Activated CD8-positive, alpha-beta T cell treated with anti-CD3 and anti-CD28 coated beads for 36 hours (primary cell): ENCODE results near the gene DCAF4. TPM values are rescaled to one million over a fixed set of nuclear protein-coding genes. Genes with fewer than 3 reads are reported as not detected.
A peak's percentile ranks its signal among the peaks of the same experiment; 100 is the strongest.
"Not testable (repeated sequence)": the region's sequence is repeated elsewhere in the genome, so short reads cannot be mapped to it uniquely, and the experiment has no call there.

Experiments used
- ATAC-seq: fragments of 200-7000 bp; cut with Tn5 transposase; one replicate; pipeline ENCODE4 v1.10.0; 2021; ENCODE audit warnings: mild to moderate bottlenecking, moderate library complexity
- CTCF ChIA-PET: fragments of 350-600 bp; sonication (Branson Sonifier 250); formaldehyde crosslinking; loops from one replicate; lab custom pipeline; 2021; ENCODE audit warnings: antibody characterized with exemption; lab: Charles Lee
- POLR2A ChIA-PET: fragments of 350-600 bp; sonication (Branson Sonifier 250); formaldehyde crosslinking; loops from one replicate; lab custom pipeline; 2021; ENCODE audit warnings: antibody characterized with exemption; lab: Charles Lee
- DNase-seq: peaks from one replicate; pipeline ENCODE4 v3.0.0-alpha.2; 2020
- H3K27ac Mint-ChIP-seq: one replicate; pipeline ENCODE4 v1.8.0; 2021; ENCODE audit warnings: mild to moderate bottlenecking, mixed read lengths
- H3K27me3 Mint-ChIP-seq: one replicate; pipeline ENCODE4 v1.8.0; 2021; ENCODE audit warnings: mixed read lengths
- H3K36me3 Mint-ChIP-seq: one replicate; pipeline ENCODE4 v1.8.0; 2021; ENCODE audit warnings: low read depth, mixed read lengths
- H3K4me1 Mint-ChIP-seq: one replicate; pipeline ENCODE4 v1.8.0; 2021; ENCODE audit warnings: low read depth, mixed read lengths
- H3K4me3 Mint-ChIP-seq: one replicate; pipeline ENCODE4 v1.8.0; 2021; ENCODE audit warnings: mild to moderate bottlenecking, moderate library complexity, mixed read lengths
- H3K9me3 Mint-ChIP-seq: one replicate; pipeline ENCODE4 v1.8.0; 2021; ENCODE audit warnings: mixed read lengths
- CTCF ChIP-seq: fragments of 200-600 bp; IDR thresholded peaks from one replicate; pipeline ENCODE4 v1.8.0; 2022; ENCODE audit warnings: antibody characterized with exemption, mild to moderate bottlenecking
- intact Hi-C: fragments of 100-400 bp; cut with micrococcal nuclease; formaldehyde crosslinking; loops from one replicate; pipeline ENCODE4 v1.10.0; 2022
- total RNA-seq, 2 experiments: library from RNA; stranded (reverse); gene quantifications; one replicate each; pipeline ENCODE4 v1.2.3, GENCODE V29; 2021

Gene DCAF4
- total RNA-seq, 2 experiments from 2014 or later = 17.9 to 19.4 TPM

- ChIA-PET POLR2A (interaction anchor here (1.8 to 1.9 kb wide), 2 partner anchors 10 to 14 kb away, joined by 4 to 5 read pairs; no protein-coding TSS in a partner anchor), CTCF (interaction anchor here (0.9 to 4.8 kb wide), 26 partner anchors 10 to 685 kb away, joined by 3 to 81 read pairs (median 4); partner anchors contain the start of genes DPF3 and RBM25)
- ATAC-seq (peak; percentile 81), DNase-seq (peak; percentile 45)
- no peak for TF ChIP-seq CTCF
- peaks cover 14% of the 10 kb centered on the region for H3K4me1 Mint-ChIP-seq
- peak overlapping the region; percentile 52 for H3K27ac Mint-ChIP-seq
- peaks cover 19% of the 10 kb centered on the region for H3K36me3 Mint-ChIP-seq
- H3K4me3 Mint-ChIP-seq = no peak overlapping the region
- H3K27me3 Mint-ChIP-seq = no peaks in the 10 kb centered on the region
- intact Hi-C loops = no loop called here
- H3K9me3 Mint-ChIP-seq = no peaks in the 10 kb centered on the region
These were observed 21.3 kb downstream of the DCAF4 start for GRCh38 chr14:72947366-72948160.

GRCh38 chr14:72948481-72949138, 22.3 kb downstream of the DCAF4 start:
- ChIA-PET CTCF (interaction anchor here (0.6 to 4.8 kb wide), 42 partner anchors 9 to 684 kb away, joined by 3 to 81 read pairs (median 4); partner anchors contain the start of genes DCAF4, DPF3 and RBM25), POLR2A (interaction anchor here (0.7 to 1.9 kb wide), 4 partner anchors 9 to 120 kb away, joined by 3 to 5 read pairs (median 4); no protein-coding TSS in a partner anchor)
- H3K27ac Mint-ChIP-seq = no peak overlapping the region

GRCh38 chr14:72952171-72952570, 25.9 kb downstream of the DCAF4 start:
- intact Hi-C loops = no loop called here
- CTCF ChIA-PET = no interaction called here
- DNase-seq = no peak
- TF ChIP-seq CTCF = no peak
- H3K27ac Mint-ChIP-seq = no peak overlapping the region
- no peak for ATAC-seq
- H3K27me3 Mint-ChIP-seq = no peaks in the 10 kb centered on the region
- H3K36me3 Mint-ChIP-seq = peaks cover 18% of the 10 kb centered on the region
- H3K4me3 Mint-ChIP-seq = no peak overlapping the region
- POLR2A ChIA-PET = interaction anchor here (1.0 kb wide), 1 partner anchor 28 kb away, joined by 5 read pairs; no protein-coding TSS in a partner anchor
- H3K9me3 Mint-ChIP-seq = no peaks in the 10 kb centered on the region
- H3K4me1 Mint-ChIP-seq = peaks cover 14% of the 10 kb centered on the region

More at GRCh38 chr14:72948481-72949138, 22.3 kb downstream of the DCAF4 start:
- ATAC-seq = no peak
- Mint-ChIP-seq H3K4me3 (no peak overlapping the region), H3K27me3 (no peaks in the 10 kb centered on the region), H3K4me1 (peaks cover 14% of the 10 kb centered on the region), H3K36me3 (peaks cover 13% of the 10 kb centered on the region), H3K9me3 (no peaks in the 10 kb centered on the region)
- intact Hi-C loops = no loop called here
- DNase-seq = peak; percentile 85
- TF ChIP-seq CTCF = peak; percentile 91

- peaks cover 21% of the 10 kb centered on the region for H3K36me3 Mint-ChIP-seq
- H3K4me1 Mint-ChIP-seq, ATAC-seq, H3K4me3 Mint-ChIP-seq, H3K9me3 Mint-ChIP-seq, intact Hi-C loops, DNase-seq, H3K27me3 Mint-ChIP-seq, H3K27ac Mint-ChIP-seq: not testable (repeated sequence)
- CTCF ChIA-PET = interaction anchor here (1.9 kb wide), 1 partner anchor 8 kb away, joined by 17 read pairs; no protein-coding TSS in a partner anchor
- POLR2A ChIA-PET = interaction anchor here (1.8 kb wide), 1 partner anchor 8 kb away, joined by 5 read pairs; no protein-coding TSS in a partner anchor
These were observed 30.5 kb downstream of the DCAF4 start for GRCh38 chr14:72956741-72957140.

- TF ChIP-seq CTCF = no peak
- no peak for ATAC-seq
- H3K27me3 Mint-ChIP-seq = no peaks in the 10 kb centered on the region
- no peak overlapping the region for H3K4me3 Mint-ChIP-seq
- H3K36me3 Mint-ChIP-seq = peaks cover 23% of the 10 kb centered on the region
- no peak for DNase-seq
- no peaks in the 10 kb centered on the region for H3K4me1 Mint-ChIP-seq
- no peaks in the 10 kb centered on the region for H3K9me3 Mint-ChIP-seq
- CTCF ChIA-PET = interaction anchor here (1.9 kb wide), 1 partner anchor 9 kb away, joined by 17 read pairs; no protein-coding TSS in a partner anchor
- no peak overlapping the region for H3K27ac Mint-ChIP-seq
- POLR2A ChIA-PET = interaction anchor here (1.8 kb wide), 1 partner anchor 9 kb away, joined by 5 read pairs; no protein-coding TSS in a partner anchor
- intact Hi-C loops = no loop called here
These were observed 30.9 kb downstream of the DCAF4 start for GRCh38 chr14:72957213-72957612.
